ENCODE measurements around the gene PAPOLB. TPM values are rescaled to one million over a fixed set of nuclear protein-coding genes. Genes with fewer than 3 reads are reported as not detected.

PAPOLB gene
- total RNA-seq, 2 donors from 2014 or later, result 0.68 to 1.1 TPM

DNA sequence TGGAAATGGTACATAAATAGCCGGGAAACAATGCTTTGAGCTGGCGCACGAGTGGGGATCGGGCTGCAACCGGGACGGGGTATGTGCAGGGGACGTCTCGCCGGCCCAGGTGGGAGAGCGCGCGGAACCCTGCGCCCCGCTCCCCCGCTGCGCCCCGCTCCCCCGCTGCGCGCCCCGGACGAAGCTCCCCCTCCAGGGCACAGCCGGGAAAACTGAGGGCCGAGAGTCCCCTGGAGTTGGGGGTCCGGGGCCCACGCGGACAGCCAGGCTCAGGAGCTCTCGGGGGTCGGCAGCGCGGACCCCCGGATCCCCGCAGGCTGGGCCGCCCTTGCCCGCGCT lies 21.2 kb upstream of the PAPOLB start:
- no peaks in the 10 kb centered on the region for H3K27me3 ChIP-seq (replicated peaks; ENCODE audit: insufficient read depth)
- peak overlapping the region; percentile 83 for H3K4me3 ChIP-seq
- ATAC-seq (ENCODE audit: insufficient number of reproducible peaks, low FRiP score, low read depth) (no peak), DNase-seq (ENCODE audit: low spot score) (no peak)
- TF ChIP-seq, protein P1, sequence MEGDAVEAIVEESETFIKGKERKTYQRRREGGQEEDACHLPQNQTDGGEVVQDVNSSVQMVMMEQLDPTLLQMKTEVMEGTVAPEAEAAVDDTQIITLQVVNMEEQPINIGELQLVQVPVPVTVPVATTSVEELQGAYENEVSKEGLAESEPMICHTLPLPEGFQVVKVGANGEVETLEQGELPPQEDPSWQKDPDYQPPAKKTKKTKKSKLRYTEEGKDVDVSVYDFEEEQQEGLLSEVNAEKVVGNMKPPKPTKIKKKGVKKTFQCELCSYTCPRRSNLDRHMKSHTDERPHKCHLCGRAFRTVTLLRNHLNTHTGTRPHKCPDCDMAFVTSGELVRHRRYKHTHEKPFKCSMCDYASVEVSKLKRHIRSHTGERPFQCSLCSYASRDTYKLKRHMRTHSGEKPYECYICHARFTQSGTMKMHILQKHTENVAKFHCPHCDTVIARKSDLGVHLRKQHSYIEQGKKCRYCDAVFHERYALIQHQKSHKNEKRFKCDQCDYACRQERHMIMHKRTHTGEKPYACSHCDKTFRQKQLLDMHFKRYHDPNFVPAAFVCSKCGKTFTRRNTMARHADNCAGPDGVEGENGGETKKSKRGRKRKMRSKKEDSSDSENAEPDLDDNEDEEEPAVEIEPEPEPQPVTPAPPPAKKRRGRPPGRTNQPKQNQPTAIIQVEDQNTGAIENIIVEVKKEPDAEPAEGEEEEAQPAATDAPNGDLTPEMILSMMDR (IDR thresholded peaks at IDR 0.05), result no peak
- H3K9me3 ChIP-seq, result no peaks in the 10 kb centered on the region
- no peaks in the 10 kb centered on the region for H3K4me1 ChIP-seq (ENCODE audit: control insufficient read depth in 1 of 2, low read depth in 2 of 2)
- H3K27ac ChIP-seq, result peak overlapping the region; percentile 68 to 76
- no peaks in the 10 kb centered on the region for H3K36me3 ChIP-seq

GRCh38 chr7:4882169-4883032 lies 20.6 kb upstream of the PAPOLB start:
- Histone ChIP-seq H3K27me3 (replicated peaks; ENCODE audit: insufficient read depth) (no peaks in the 10 kb centered on the region), H3K27ac (peak overlapping the region; percentile 68 to 76), H3K9me3 (no peaks in the 10 kb centered on the region), H3K4me1 (ENCODE audit: control insufficient read depth in 1 of 2, low read depth in 2 of 2) (no peaks in the 10 kb centered on the region), H3K4me3 (peak overlapping the region; percentile 83), H3K36me3 (no peaks in the 10 kb centered on the region)
- peak; percentile 42 for ATAC-seq (ENCODE audit: insufficient number of reproducible peaks, low FRiP score, low read depth)
- TF ChIP-seq, protein P1 (IDR thresholded peaks at IDR 0.05), result no peak
- DNase-seq (ENCODE audit: low spot score), result peak; percentile 41

DNA sequence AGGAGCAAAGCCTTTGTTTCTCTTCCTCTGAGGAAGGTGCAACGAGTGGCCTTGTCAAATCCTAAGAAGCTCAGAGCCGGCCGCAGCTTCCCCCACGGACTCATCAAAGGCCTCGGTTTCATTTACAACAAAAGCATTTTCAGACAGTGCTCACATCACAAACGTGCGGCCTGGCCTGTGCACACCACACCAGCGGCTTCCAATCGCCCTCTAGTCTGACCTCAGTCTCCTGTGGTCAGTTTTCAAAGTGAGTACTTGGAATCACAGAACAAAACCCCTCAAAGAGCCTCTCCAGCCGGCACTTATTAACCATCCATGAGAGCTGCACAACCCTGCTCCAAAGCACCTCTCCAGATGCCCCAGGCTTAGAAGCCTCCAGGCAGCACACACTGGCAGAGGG lies 18.4 kb upstream of the PAPOLB start:
- Histone ChIP-seq H3K27ac (no peak overlapping the region), H3K36me3 (no peaks in the 10 kb centered on the region), H3K4me1 (ENCODE audit: control insufficient read depth in 1 of 2, low read depth in 2 of 2) (no peaks in the 10 kb centered on the region), H3K9me3 (no peaks in the 10 kb centered on the region), H3K27me3 (replicated peaks; ENCODE audit: insufficient read depth) (no peaks in the 10 kb centered on the region), H3K4me3 (no peak overlapping the region)
- DNase-seq (ENCODE audit: low spot score) (no peak), ATAC-seq (ENCODE audit: insufficient number of reproducible peaks, low FRiP score, low read depth) (no peak)
- TF ChIP-seq, protein P1 (IDR thresholded peaks at IDR 0.05), result no peak

DNA sequence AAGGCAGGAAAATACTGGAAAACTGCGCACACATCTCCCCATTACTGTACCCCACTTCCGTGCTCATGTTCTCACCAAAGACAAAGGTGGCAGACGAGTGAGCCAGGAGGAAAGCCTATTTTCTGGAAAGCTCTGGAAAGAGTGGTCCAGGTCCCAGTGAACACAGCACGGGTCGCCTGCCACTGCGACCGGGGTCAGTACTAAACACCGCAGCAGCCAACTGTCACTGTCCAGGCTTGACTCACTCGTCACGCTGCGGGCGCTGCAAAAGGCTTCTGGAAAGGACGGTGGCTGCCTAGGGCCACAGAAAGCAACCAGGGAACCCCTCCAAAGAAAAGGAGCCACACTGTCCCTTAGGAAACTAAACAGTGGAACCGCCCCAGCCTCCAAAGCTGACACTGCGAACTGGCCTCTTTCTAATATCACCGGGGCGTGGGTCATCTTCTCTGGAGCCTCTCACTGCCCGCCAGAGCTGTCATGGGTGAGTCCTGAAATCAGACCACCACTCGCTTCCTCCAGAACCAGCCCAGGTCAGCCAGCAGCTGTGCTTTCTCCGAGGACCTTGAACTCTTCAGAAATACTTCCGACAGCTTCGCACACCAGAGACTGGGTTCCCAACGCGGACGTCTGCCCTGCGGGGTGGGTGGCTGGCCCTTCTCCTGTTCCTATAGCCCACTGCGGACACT lies 17.7 kb upstream of the PAPOLB start:
- DNase-seq (ENCODE audit: low spot score) (no peak), ATAC-seq (ENCODE audit: insufficient number of reproducible peaks, low FRiP score, low read depth) (no peak)
- Histone ChIP-seq H3K36me3 (no peaks in the 10 kb centered on the region), H3K27me3 (replicated peaks; ENCODE audit: insufficient read depth) (no peaks in the 10 kb centered on the region), H3K9me3 (no peaks in the 10 kb centered on the region), H3K4me3 (no peak overlapping the region), H3K27ac (no peak overlapping the region), H3K4me1 (ENCODE audit: control insufficient read depth in 1 of 2, low read depth in 2 of 2) (no peaks in the 10 kb centered on the region)
- TF ChIP-seq, protein P1 (IDR thresholded peaks at IDR 0.05), result no peak

Measured in thoracic aorta (tissue), 2 donors.